HCT116 (cell line): ENCODE measurements around the gene HTRA3. TPM values are rescaled to one million over a fixed set of nuclear protein-coding genes. Genes with fewer than 3 reads are reported as not detected.

Experiments
- ATAC-seq: fragments of 200-7000 bp; cut with Tn5 transposase; 2 replicates; pipeline ENCODE4 v1.9.1; 2020; ENCODE audit warnings: mild to moderate bottlenecking, moderate library complexity
- BruUV-seq: library from RNA; stranded (reverse); fragments of 400-500 nt; replicated peaks from 2 replicates; lab custom pipeline; 2021; lab: Mats Ljungman, UMichigan
- CTCF ChIA-PET: fragments of 300-600 bp; sonication (Branson Sonifier 250); formaldehyde crosslinking; loops from one replicate; lab custom pipeline; 2021; ENCODE audit warnings: antibody characterized with exemption; lab: Charles Lee
- POLR2A ChIA-PET: fragments of 300-600, 350-600 bp; sonication (Branson Sonifier 250); formaldehyde crosslinking; loops from one replicate; lab custom pipeline; 2021; ENCODE audit warnings: antibody characterized with exemption; lab: Charles Lee
- RAD21 ChIA-PET, 2 experiments: fragments of 300-600 bp; sonication (Branson Sonifier 250); formaldehyde crosslinking; loops; one replicate each; lab custom pipeline; 2023; ENCODE audit warnings: low total read pairs in 2 of 2; ENCODE audit not compliant: uncharacterized antibody in 2 of 2, unreplicated experiment in 2 of 2, low non-redundant PET in 1 of 2; lab: Charles Lee
- DNase-seq: peaks from one replicate; pipeline ENCODE4 v3.0.0-alpha.2; 2010; ENCODE audit warnings: low read depth, low spot score
- H2AFZ ChIP-seq: fragments of 200-600 bp; shearing (Covaris generic), sonication (generic); 2 replicates; pipeline ENCODE4 v1.6.1; 2017; ENCODE audit warnings: low read depth, mixed run types, mixed read lengths, antibody characterized with exemption, low read length; ENCODE audit not compliant: poor library complexity, severe bottlenecking
- H3K27ac ChIP-seq: 2 replicates; pipeline ENCODE4 v1.5.1; 2012; ENCODE audit warnings: low read depth, low read length
- H3K27me3 ChIP-seq: fragments of 200-600 bp; sonication (generic); 2 replicates; pipeline ENCODE4 v1.6.1; 2016; ENCODE audit warnings: mixed run types, low read length, mixed read lengths; ENCODE audit not compliant: insufficient read depth
- H3K36me3 ChIP-seq, 2 experiments: fragments of 200-500 bp in 1 of 2; fragments of 200-600 bp in 1 of 2; sonication (Bioruptor generic) in 1 of 2; sonication (generic) in 1 of 2; 2 replicates each; pipeline versions ENCODE4 v1.5.1 to v1.6.1; 2014 to 2016; ENCODE audit warnings: low read length in 2 of 2, inconsistent platforms in 1 of 2, mixed read lengths in 1 of 2, mixed run types in 1 of 2; ENCODE audit not compliant: insufficient read depth in 2 of 2, control insufficient read depth in 1 of 2
- H3K4me1 ChIP-seq, 2 experiments: fragments of 200-600 bp in 1 of 2; sonication (generic) in 1 of 2; 2 replicates each; pipeline versions ENCODE4 v1.5.1 to v1.6.1; 2012 to 2017; ENCODE audit warnings: low read length in 2 of 2, inconsistent platforms in 1 of 2, mild to moderate bottlenecking in 1 of 2, mixed read lengths in 1 of 2, mixed run types in 1 of 2, moderate library complexity in 1 of 2; ENCODE audit not compliant: insufficient read depth in 2 of 2, control insufficient read depth in 1 of 2
- H3K4me2 ChIP-seq: fragments of 200-600 bp; sonication (generic); 2 replicates; pipeline ENCODE4 v1.6.1; 2017; ENCODE audit warnings: mixed run types, low read length, mixed read lengths
- H3K4me3 ChIP-seq, 2 experiments: fragments of 200-600 bp in 1 of 2; sonication (generic) in 1 of 2; replicated peaks in 1 of 2; 2 replicates each; pipeline ENCODE4 v1.5.1; 2011 to 2016; ENCODE audit warnings: low read length in 2 of 2, control low read depth in 1 of 2, low read depth in 1 of 2, mild to moderate bottlenecking in 1 of 2, mixed read lengths in 1 of 2, mixed run types in 1 of 2
- H3K79me2 ChIP-seq: fragments of 200-600 bp; sonication (generic); 2 replicates; pipeline ENCODE4 v1.6.1; 2017; ENCODE audit warnings: mild to moderate bottlenecking, mixed run types, low read length, moderate library complexity, mixed read lengths; ENCODE audit not compliant: insufficient read depth
- H3K9ac ChIP-seq: fragments of 200-600 bp; sonication (generic); 2 replicates; pipeline ENCODE4 v1.6.1; 2016; ENCODE audit warnings: low read length, mixed read lengths
- H3K9me2 ChIP-seq: fragments of 200-600 bp; sonication (generic), shearing (Covaris generic); 2 replicates; pipeline ENCODE4 v1.6.1; 2017; ENCODE audit warnings: mixed run types, mild to moderate bottlenecking, moderate library complexity; ENCODE audit not compliant: insufficient read depth
- H3K9me3 ChIP-seq, 2 experiments: fragments of 200-500 bp in 1 of 2; fragments of 200-600 bp in 1 of 2; sonication (Bioruptor generic) in 1 of 2; sonication (generic) in 1 of 2; 2 replicates each; pipeline ENCODE4 v1.6.1; 2014 to 2017; ENCODE audit warnings: low read length in 2 of 2, mixed read lengths in 2 of 2, inconsistent platforms in 1 of 2, low read depth in 1 of 2, mild to moderate bottlenecking in 1 of 2, mixed run types in 1 of 2, moderate library complexity in 1 of 2; ENCODE audit not compliant: control insufficient read depth in 1 of 2, insufficient read depth in 1 of 2
- H4K20me1 ChIP-seq: fragments of 200-600 bp; sonication (generic), shearing (Covaris generic); 2 replicates; pipeline ENCODE4 v1.6.1; 2017; ENCODE audit warnings: mixed run types, mild to moderate bottlenecking, moderate library complexity; ENCODE audit not compliant: insufficient read depth
- CEBPB ChIP-seq: IDR thresholded peaks from 2 replicates; pipeline ENCODE4 v1.6.1; 2012; ENCODE audit warnings: low read depth
- ELF1 ChIP-seq: IDR thresholded peaks from 2 replicates; pipeline ENCODE4 v1.6.1; 2012; ENCODE audit warnings: low read depth, borderline replicate concordance
- EZH2phosphoT487 ChIP-seq: fragments of 200-600 bp; IDR thresholded peaks from 2 replicates; pipeline ENCODE4 v1.6.1; 2018; ENCODE audit warnings: antibody characterized with exemption, borderline replicate concordance
- JUND ChIP-seq: IDR thresholded peaks from 2 replicates; pipeline ENCODE4 v1.6.1; 2012
- RAD21 ChIP-seq: IDR thresholded peaks from 2 replicates; pipeline ENCODE4 v1.6.1; 2012; ENCODE audit warnings: low read depth, mild to moderate bottlenecking
- REST ChIP-seq: IDR thresholded peaks from 2 replicates; pipeline ENCODE4 v1.6.1; 2012; ENCODE audit warnings: low read depth
- TCF7L2 ChIP-seq: IDR thresholded peaks from 2 replicates; pipeline ENCODE4 v1.7.0; 2011; ENCODE audit warnings: borderline replicate concordance, inconsistent platforms; ENCODE audit not compliant: insufficient read depth, insufficient read length; ENCODE audit errors: extremely low read depth
- ZNF274 ChIP-seq: fragments of 200-500 bp; sonication (Bioruptor generic); IDR thresholded peaks from 2 replicates; pipeline ENCODE4 v1.6.1; 2014; ENCODE audit warnings: mild to moderate bottlenecking, low read depth, low read length, inconsistent platforms
- intact Hi-C: fragments of 100-400 bp; cut with micrococcal nuclease; formaldehyde crosslinking; loops from 2 replicates; pipeline ENCODE4 v1.10.0; 2022
- total RNA-seq: library from RNA; stranded (reverse); gene quantifications from one replicate; pipeline ENCODE4 v1.2.1, GENCODE V29; 2021; ENCODE audit not compliant: unreplicated experiment

HTRA3 gene
- total RNA-seq, 1 experiment from 2014 or later = not detected

- Histone ChIP-seq H3K9me3 (no peaks in the 10 kb centered on the region), H3K9ac (no peak overlapping the region), H3K27ac (no peak overlapping the region), H2AFZ (no peak overlapping the region), H3K4me1 (peaks cover 6 to 10% of the 10 kb centered on the region in 2 experiments; a peak in 3 of 4 replicates), H3K4me3 (no peak overlapping the region), H3K79me2 (no peaks in the 10 kb centered on the region), H4K20me1 (no peaks in the 10 kb centered on the region), H3K9me2 (no peaks in the 10 kb centered on the region), H3K36me3 (no peaks in the 10 kb centered on the region), H3K4me2 (no peak overlapping the region), H3K27me3 (no peaks in the 10 kb centered on the region)
- DNase-seq (no peak), ATAC-seq (no peak)
- POLR2A ChIA-PET = no interaction called here
- CTCF ChIA-PET = no interaction called here
- no peak for TF ChIP-seq ELF1
- TF ChIP-seq EZH2phosphoT487 = no peak
- no peak for TF ChIP-seq RAD21
- TF ChIP-seq CEBPB = no peak
- no peak for TF ChIP-seq REST
- TF ChIP-seq TCF7L2 = no peak
- TF ChIP-seq JUND = no peak
- TF ChIP-seq ZNF274 = no peak
- BruUV-seq = no TSS peak
- RAD21 ChIA-PET = no interaction called here
- intact Hi-C loops = loop anchor here (2.0 to 10.0 kb wide), 2 partner anchors 63 to 355 kb away; partner anchors contain the start of gene CPZ
These were observed 29.9 kb upstream of the HTRA3 start for GRCh38 chr4:8239661-8240060.
